ENCODE measurements around the gene AKR1C2. TPM values are rescaled to one million over a fixed set of nuclear protein-coding genes. Genes with fewer than 3 reads are reported as not detected.
"Not testable (repeated sequence)": the region's sequence is repeated elsewhere in the genome, so short reads cannot be mapped to it uniquely, and the experiment has no call there.

Gene AKR1C2
- total and polyA plus RNA-seq, 9 of the 15 experiments (the other 6 are each of a cell fraction or from before 2014, with no cell fraction given): 13.8 to 74.0 (median 30.5) TPM

- ATAC-seq; CTCF ChIA-PET (ENCODE audit: low intra/inter-chr PET ratio): not testable (repeated sequence)
- intact Hi-C loops (cut with micrococcal nuclease): loop anchor here (5.0 kb wide), 1 partner anchor 45 kb away; no protein-coding TSS in a partner anchor
These were observed 41.3 kb downstream of the AKR1C2 start for GRCh38 chr10:4962308-4962707.

GRCh38 chr10:4961558-4961957 is 42.1 kb downstream of the AKR1C2 start:
- DNase-seq (ENCODE audit: extremely low read depth in 1 of 4, low spot score in 3 of 4); H3K27ac ChIP-seq (ENCODE audit: extremely low read depth, low read depth, low read length); H3K9ac ChIP-seq (ENCODE audit: insufficient read depth in 1 of 2, low read depth in 2 of 2, low read length in 2 of 2); H3K27me3 ChIP-seq (ENCODE audit: control insufficient read depth in 2 of 2, insufficient read depth in 2 of 2, low read length in 2 of 2); H4K20me1 ChIP-seq (replicated peaks; ENCODE audit: control insufficient read depth, insufficient read depth, low read length); BruUV-seq (replicated peaks); CTCF ChIA-PET (ENCODE audit: low intra/inter-chr PET ratio); H3K4me1 ChIP-seq (replicated peaks in 1 of 2; ENCODE audit: control insufficient read depth in 2 of 2, insufficient read depth in 2 of 2, low read length in 2 of 2); H3K36me3 ChIP-seq (ENCODE audit: control insufficient read depth, insufficient read depth, low read length); in situ Hi-C loops (cut with MboI); H3K9me1 ChIP-seq (ENCODE audit: control insufficient read depth, insufficient read depth, low read length); H3K9me3 ChIP-seq (replicated peaks; ENCODE audit: control insufficient read depth, insufficient read depth, low read depth, low read length); FAIRE-seq; ATAC-seq; H3K4me3 ChIP-seq; H2AFZ ChIP-seq (ENCODE audit: low read depth, low read length); H3K4me2 ChIP-seq (ENCODE audit: insufficient read depth, low read length); POLR2A ChIA-PET: not testable (repeated sequence)
- H3K79me2 ChIP-seq (ENCODE audit: control insufficient read depth, insufficient read depth, low read length): peaks cover 23% of the 10 kb centered on the region
- intact Hi-C loops (cut with micrococcal nuclease): loop anchor here (5.0 kb wide), 1 partner anchor 46 kb away; no protein-coding TSS in a partner anchor
- WGBS (ENCODE audit: insufficient coverage, low coverage, missing lambda C conversion rate): 91% methylated on average over 9 of the region's 11 CpGs

More at GRCh38 chr10:4962308-4962707, 41.3 kb downstream of the AKR1C2 start:
- H3K9me1 ChIP-seq (ENCODE audit: control insufficient read depth, insufficient read depth, low read length); H3K27me3 ChIP-seq (ENCODE audit: control insufficient read depth in 2 of 2, insufficient read depth in 2 of 2, low read length in 2 of 2); H3K4me2 ChIP-seq (ENCODE audit: insufficient read depth, low read length); H3K4me3 ChIP-seq; DNase-seq (ENCODE audit: extremely low read depth in 1 of 4, low spot score in 3 of 4); H3K27ac ChIP-seq (ENCODE audit: extremely low read depth, low read depth, low read length); BruUV-seq (replicated peaks); in situ Hi-C loops (cut with MboI); H3K9me3 ChIP-seq (replicated peaks; ENCODE audit: control insufficient read depth, insufficient read depth, low read depth, low read length); H2AFZ ChIP-seq (ENCODE audit: low read depth, low read length); H4K20me1 ChIP-seq (replicated peaks; ENCODE audit: control insufficient read depth, insufficient read depth, low read length); FAIRE-seq; H3K36me3 ChIP-seq (ENCODE audit: control insufficient read depth, insufficient read depth, low read length); H3K9ac ChIP-seq (ENCODE audit: insufficient read depth in 1 of 2, low read depth in 2 of 2, low read length in 2 of 2); H3K4me1 ChIP-seq (replicated peaks in 1 of 2; ENCODE audit: control insufficient read depth in 2 of 2, insufficient read depth in 2 of 2, low read length in 2 of 2): not testable (repeated sequence)
- POLR2A ChIA-PET: interaction anchor here (1.2 kb wide), 1 partner anchor 44 kb away, joined by 4 read pairs; no protein-coding TSS in a partner anchor
- peaks cover 23% of the 10 kb centered on the region for H3K79me2 ChIP-seq (ENCODE audit: control insufficient read depth, insufficient read depth, low read length)
- 88% methylated on average over 1 of the region's 1 CpG for WGBS (ENCODE audit: insufficient coverage, low coverage, missing lambda C conversion rate)

Measured in K562 (cell line).